Nephron (organoid): ENCODE data around the gene SMOC2.

Source experiments
- H3K27ac Mint-ChIP-seq, 3 experiments: 2 replicates each; pipeline ENCODE4 v1.8.0; 2020; ENCODE audit warnings: mixed read lengths in 3 of 3, mild to moderate bottlenecking in 2 of 3, moderate library complexity in 1 of 3
- H3K27me3 Mint-ChIP-seq: 2 replicates; pipeline ENCODE4 v1.8.0; 2021; ENCODE audit warnings: low read depth, mild to moderate bottlenecking, moderate library complexity, mixed read lengths
- H3K36me3 Mint-ChIP-seq: 2 replicates; pipeline ENCODE4 v1.8.0; 2020; ENCODE audit warnings: low read depth, mixed read lengths
- H3K4me1 Mint-ChIP-seq: 2 replicates; pipeline ENCODE4 v1.8.0; 2020; ENCODE audit warnings: mixed read lengths
- H3K4me3 Mint-ChIP-seq, 3 experiments: 2 replicates each; pipeline ENCODE4 v1.8.0; 2020; ENCODE audit warnings: mild to moderate bottlenecking in 3 of 3, mixed read lengths in 3 of 3, moderate library complexity in 2 of 3
- H3K9me3 Mint-ChIP-seq: 2 replicates; pipeline ENCODE4 v1.8.0; 2020; ENCODE audit warnings: mixed read lengths
- TF ChIP-seq, protein P1 (sequence below), 3 experiments: fragments of 200-600 bp; sonication (generic); IDR thresholded peaks; one replicate each; pipeline ENCODE4 v1.5.0; 2021; ENCODE audit warnings: antibody characterized with exemption in 3 of 3; ENCODE audit not compliant: unreplicated experiment in 3 of 3

The SMOC2 gene

DNA sequence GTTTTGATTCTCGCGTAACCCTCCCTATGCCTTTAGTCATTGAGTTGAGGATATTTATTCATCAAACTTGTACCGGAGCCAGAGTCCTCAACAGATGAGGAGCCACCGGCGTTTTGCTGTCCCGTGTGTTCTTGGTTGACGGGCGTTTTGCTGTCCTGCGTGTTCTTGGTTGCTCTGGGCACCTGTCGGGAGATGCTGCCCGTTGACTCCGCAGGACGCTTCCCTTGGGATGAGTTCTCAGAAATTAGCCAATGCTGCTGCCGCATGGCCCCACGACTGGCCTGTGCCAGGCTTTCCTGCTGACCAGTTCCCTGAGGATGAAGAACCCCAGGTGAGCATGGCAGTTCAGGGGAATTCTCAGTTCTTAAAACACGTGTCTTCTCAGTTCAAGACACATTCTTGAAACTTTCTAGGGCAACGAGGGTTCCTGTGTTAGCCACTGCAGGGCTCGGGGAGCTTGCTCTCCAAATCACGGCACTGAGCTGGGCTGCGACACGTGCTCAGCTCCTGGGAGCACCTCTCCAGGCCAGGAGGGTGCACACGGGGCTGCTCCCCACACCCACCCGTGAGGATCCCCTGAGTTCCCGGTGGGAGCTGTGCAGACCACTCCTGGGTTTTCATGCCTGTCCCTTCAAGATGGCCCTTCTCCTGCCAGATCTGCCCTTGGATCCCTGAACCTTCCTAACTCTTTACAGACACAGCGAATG lies 265.6 kb downstream of the SMOC2 start:
- Mint-ChIP-seq H3K9me3 (no peaks in the 10 kb centered on the region), H3K4me1 (peaks cover 39% of the 10 kb centered on the region), H3K36me3 (no peaks in the 10 kb centered on the region), H3K27me3 (peaks cover 17% of the 10 kb centered on the region), H3K4me3 (no peak overlapping the region), H3K27ac (no peak overlapping the region)
- TF ChIP-seq, protein P1, sequence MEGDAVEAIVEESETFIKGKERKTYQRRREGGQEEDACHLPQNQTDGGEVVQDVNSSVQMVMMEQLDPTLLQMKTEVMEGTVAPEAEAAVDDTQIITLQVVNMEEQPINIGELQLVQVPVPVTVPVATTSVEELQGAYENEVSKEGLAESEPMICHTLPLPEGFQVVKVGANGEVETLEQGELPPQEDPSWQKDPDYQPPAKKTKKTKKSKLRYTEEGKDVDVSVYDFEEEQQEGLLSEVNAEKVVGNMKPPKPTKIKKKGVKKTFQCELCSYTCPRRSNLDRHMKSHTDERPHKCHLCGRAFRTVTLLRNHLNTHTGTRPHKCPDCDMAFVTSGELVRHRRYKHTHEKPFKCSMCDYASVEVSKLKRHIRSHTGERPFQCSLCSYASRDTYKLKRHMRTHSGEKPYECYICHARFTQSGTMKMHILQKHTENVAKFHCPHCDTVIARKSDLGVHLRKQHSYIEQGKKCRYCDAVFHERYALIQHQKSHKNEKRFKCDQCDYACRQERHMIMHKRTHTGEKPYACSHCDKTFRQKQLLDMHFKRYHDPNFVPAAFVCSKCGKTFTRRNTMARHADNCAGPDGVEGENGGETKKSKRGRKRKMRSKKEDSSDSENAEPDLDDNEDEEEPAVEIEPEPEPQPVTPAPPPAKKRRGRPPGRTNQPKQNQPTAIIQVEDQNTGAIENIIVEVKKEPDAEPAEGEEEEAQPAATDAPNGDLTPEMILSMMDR (IDR thresholded peaks at IDR 0.05; ENCODE audit: unreplicated experiment in 3 of 3) = no peak

DNA sequence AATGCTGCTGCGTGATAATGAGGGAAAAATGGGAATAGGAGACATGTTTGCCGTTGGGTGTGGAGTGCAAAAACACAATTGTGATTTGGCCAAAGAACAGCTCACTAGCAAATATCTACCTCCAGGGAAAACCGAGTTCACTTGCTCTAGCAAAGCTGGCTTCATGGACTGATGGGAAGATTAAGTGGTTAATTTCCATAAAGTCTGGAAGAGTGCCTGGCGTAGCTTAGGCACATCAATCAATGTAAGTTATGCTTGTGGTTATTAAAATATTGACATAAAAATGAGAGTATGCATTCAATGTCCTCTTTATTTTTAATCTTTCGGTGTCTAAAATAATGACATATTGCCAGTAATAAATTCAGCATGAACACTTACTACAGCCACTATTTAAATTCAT lies 267.5 kb downstream of the SMOC2 start:
- H3K4me3 Mint-ChIP-seq = no peak overlapping the region
- peaks cover 3% of the 10 kb centered on the region for H3K9me3 Mint-ChIP-seq
- no peaks in the 10 kb centered on the region for H3K36me3 Mint-ChIP-seq
- peaks cover 33% of the 10 kb centered on the region for H3K4me1 Mint-ChIP-seq
- peak overlapping the region in 1 of 3 experiments; percentile 5 for H3K27ac Mint-ChIP-seq
- TF ChIP-seq, protein P1 (IDR thresholded peaks at IDR 0.05; ENCODE audit: unreplicated experiment in 3 of 3) = no peak
- peaks cover 20% of the 10 kb centered on the region for H3K27me3 Mint-ChIP-seq

DNA sequence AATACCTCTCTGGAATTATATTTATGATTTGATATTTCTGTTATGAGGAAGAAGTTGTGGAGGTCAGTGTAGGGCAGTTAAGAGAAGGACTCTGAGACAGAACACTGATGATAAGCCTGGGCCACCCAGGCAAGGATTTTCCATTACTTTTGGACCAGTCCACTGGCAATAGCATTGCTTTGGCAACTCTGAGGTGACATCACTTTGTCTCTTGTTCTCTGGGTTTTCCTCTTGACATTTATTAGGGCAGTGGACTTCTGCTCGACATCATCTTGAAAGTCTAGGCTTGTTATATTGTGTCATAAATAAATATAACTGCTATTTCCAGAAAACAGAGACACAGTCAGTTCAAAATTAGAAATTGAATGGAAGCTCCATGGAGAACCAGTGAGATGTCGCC lies 268.0 kb downstream of the SMOC2 start:
- H3K27me3 Mint-ChIP-seq = peaks cover 20% of the 10 kb centered on the region
- H3K4me1 Mint-ChIP-seq = peaks cover 28% of the 10 kb centered on the region
- no peak overlapping the region for H3K4me3 Mint-ChIP-seq
- TF ChIP-seq, protein P1 (IDR thresholded peaks at IDR 0.05; ENCODE audit: unreplicated experiment in 3 of 3) = no peak
- peaks cover 3% of the 10 kb centered on the region for H3K9me3 Mint-ChIP-seq
- H3K36me3 Mint-ChIP-seq = no peaks in the 10 kb centered on the region
- peak overlapping the region in 1 of 3 experiments; percentile 5 for H3K27ac Mint-ChIP-seq

DNA sequence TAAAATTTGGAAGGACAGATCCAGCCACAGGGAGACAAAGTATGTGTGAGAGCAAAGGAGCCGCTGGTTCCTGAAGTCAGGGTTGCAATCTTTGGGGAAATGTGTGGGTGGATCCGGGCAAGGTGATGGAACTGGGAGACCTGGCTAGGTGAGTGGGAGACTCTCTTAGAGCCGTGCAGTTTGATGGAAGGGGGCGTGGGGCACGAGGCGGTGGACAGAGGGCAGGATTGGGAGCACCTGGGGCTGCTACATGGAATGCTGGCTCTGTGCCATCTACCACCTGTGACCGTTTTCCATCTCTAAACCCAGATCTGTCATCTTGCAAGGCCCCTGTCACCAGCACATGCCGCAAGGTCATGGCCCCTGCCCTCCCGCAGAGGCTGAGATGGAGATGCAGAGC lies 268.4 kb downstream of the SMOC2 start:
- Mint-ChIP-seq H3K36me3 (no peaks in the 10 kb centered on the region), H3K4me3 (peak overlapping the region in 1 of 3 experiments; percentile 5), H3K27ac (peak overlapping the region in 1 of 3 experiments; percentile 5), H3K4me1 (peaks cover 25% of the 10 kb centered on the region), H3K9me3 (peaks cover 3% of the 10 kb centered on the region), H3K27me3 (peaks cover 17% of the 10 kb centered on the region)
- TF ChIP-seq, protein P1 (IDR thresholded peaks at IDR 0.05; ENCODE audit: unreplicated experiment in 3 of 3) = no peak

DNA sequence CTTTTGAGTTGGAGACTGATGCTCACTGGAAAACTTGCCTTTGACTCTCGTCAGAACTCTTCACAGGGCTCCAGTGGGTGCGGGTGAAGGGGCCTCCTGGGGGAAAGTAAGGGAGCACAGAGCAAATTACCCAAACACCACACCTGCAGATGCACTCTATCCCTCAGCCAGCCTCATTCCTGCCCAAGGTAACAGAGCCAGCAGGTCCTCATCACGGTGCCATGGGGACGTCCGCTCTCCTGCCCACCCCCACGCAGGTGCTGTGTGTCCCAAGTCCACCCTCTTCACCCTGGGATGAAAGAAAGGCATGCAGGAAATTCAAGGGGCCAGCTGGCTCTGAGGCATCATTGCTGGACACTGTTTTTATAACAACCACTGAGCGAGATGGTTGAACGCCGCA lies 269.0 kb downstream of the SMOC2 start:
- no peak overlapping the region for H3K4me3 Mint-ChIP-seq
- peaks cover 3% of the 10 kb centered on the region for H3K9me3 Mint-ChIP-seq
- peaks cover 17% of the 10 kb centered on the region for H3K27me3 Mint-ChIP-seq
- no peak overlapping the region for H3K27ac Mint-ChIP-seq
- H3K36me3 Mint-ChIP-seq = no peaks in the 10 kb centered on the region
- H3K4me1 Mint-ChIP-seq = peaks cover 21% of the 10 kb centered on the region
- TF ChIP-seq, protein P1 (IDR thresholded peaks at IDR 0.05; ENCODE audit: unreplicated experiment in 3 of 3) = no peak

DNA sequence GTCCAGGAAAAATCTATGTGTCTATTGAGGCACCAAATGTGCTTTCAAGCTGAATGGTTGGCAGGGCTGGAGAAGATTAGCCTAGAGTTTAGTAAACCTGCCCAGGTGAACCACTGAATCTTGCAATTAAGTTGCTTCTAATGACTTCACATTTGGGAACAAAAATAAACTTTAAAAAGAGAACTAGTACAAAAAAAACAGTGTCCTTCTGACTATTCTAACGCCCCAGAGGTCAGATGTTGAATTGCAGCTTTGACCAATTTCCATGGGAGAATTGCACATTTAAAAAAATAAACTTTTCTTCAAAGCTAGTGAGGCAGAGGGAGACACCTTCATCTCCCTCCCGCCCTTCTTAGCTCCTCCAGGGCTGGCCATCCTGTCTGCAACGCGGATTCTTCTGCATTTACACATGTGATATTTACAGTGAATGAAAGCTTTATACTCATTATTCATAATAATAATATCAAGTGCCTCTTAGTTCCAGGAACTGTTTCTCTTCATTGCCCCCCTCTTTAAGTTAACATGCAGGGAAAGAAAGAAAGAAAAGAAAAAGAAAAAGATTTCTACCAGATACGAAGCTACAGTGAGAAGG lies 270.2 kb downstream of the SMOC2 start:
- TF ChIP-seq, protein P1 (IDR thresholded peaks at IDR 0.05; ENCODE audit: unreplicated experiment in 3 of 3) = peak; percentile 54 to 62 (median 56)
- Mint-ChIP-seq H3K4me3 (no peak overlapping the region), H3K27ac (no peak overlapping the region), H3K9me3 (peaks cover 3% of the 10 kb centered on the region), H3K27me3 (peaks cover 14% of the 10 kb centered on the region), H3K36me3 (no peaks in the 10 kb centered on the region), H3K4me1 (peaks cover 21% of the 10 kb centered on the region)
